ENCODE data around the gene PPM1H.

Gene PPM1H

DNA sequence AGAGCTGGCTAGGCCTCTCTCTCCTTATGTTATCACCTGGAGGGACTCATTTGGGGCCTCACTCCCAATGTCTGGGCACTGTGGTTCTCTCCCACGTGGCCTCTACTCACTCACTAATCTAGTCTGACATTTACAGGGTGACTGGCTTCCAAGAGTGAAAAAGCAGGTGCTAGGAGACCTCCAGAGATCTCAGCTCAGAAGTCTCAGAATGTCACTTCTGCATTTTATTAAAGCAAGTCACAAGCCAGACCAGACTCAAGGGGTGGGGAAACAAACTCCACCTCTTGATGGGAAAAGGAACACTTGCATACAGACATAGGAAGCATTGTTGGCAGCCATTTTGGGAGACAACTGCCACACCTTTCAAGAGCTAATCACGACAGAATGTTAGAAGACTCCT is 292.5 kb downstream of the PPM1H start:
- no peak overlapping the region for H3K4me3 ChIP-seq (ENCODE audit: low read depth, low read length)
- H3K27ac ChIP-seq = no peak overlapping the region
- no peaks in the 10 kb centered on the region for H3K27me3 ChIP-seq (ENCODE audit: insufficient read depth, low read depth, severe bottlenecking)
- DNase-seq = no peak
- H3K9me3 ChIP-seq (ENCODE audit: severe bottlenecking) = no peaks in the 10 kb centered on the region
- no peak for TF ChIP-seq CTCF (IDR thresholded peaks at IDR 0.05; ENCODE audit: low read depth, low read length)
- H3K36me3 ChIP-seq = peaks cover 4% of the 10 kb centered on the region

DNA sequence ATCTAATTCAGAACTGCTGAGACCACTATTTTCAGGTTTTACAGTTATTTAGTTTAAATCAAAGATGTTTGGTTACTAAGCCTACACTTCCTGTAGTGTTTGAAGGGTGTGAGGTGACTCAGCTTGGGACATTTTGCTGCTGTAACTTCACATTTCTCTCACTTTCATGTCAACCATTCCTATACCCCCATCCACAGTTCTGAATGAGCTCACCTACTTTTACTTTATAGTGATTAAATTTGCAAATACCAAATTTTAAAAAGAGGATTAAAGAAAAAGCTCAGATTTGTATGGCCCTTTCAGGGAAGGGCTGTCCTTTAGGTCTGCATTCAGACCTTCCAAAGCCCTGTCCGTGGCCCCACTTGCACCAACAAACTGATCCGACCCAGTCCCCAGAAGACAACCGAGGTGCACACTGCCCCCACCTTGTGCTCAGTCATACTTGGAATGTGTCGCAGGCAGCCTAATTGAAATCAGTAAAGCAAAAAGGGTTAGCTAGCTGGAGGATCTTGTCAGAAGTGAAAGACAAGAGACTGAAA is 294.0 kb downstream of the PPM1H start:
- DNase-seq = no peak
- Histone ChIP-seq H3K4me3 (ENCODE audit: low read depth, low read length) (no peak overlapping the region), H3K9me3 (ENCODE audit: severe bottlenecking) (no peaks in the 10 kb centered on the region), H3K27me3 (ENCODE audit: insufficient read depth, low read depth, severe bottlenecking) (no peaks in the 10 kb centered on the region), H3K27ac (no peak overlapping the region), H3K36me3 (no peaks in the 10 kb centered on the region)
- no peak for TF ChIP-seq CTCF (IDR thresholded peaks at IDR 0.05; ENCODE audit: low read depth, low read length)

- H3K4me3 ChIP-seq (ENCODE audit: low read depth, low read length) = no peak overlapping the region
- no peak for DNase-seq
- no peaks in the 10 kb centered on the region for H3K27me3 ChIP-seq (ENCODE audit: insufficient read depth, low read depth, severe bottlenecking)
- H3K9me3 ChIP-seq (ENCODE audit: severe bottlenecking) = no peaks in the 10 kb centered on the region
- TF ChIP-seq CTCF (IDR thresholded peaks at IDR 0.05; ENCODE audit: low read depth, low read length) = no peak
- H3K36me3 ChIP-seq = no peaks in the 10 kb centered on the region
- no peak overlapping the region for H3K27ac ChIP-seq
These were observed 297.3 kb downstream of the PPM1H start for GRCh38 chr12:62637679-62638078.

DNA sequence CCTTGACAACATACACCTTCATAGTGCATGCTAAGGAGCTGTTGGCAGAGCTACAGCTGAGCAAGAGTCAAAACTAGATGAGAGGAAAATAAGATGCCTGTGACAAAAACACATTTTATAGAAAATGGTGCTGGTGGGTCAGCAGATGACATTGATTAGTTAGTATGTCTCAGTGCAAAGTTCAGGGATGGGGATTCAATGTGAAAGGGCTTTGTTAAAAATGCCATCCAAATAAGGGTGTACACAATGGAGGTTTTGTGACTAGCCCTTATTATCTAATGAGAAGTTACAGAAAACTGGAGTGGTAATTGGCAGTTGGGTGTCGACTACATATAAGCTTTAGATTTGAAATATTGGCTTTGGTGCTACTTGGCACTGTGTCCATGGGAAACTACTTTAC is 299.3 kb downstream of the PPM1H start:
- no peak for DNase-seq
- H3K9me3 ChIP-seq (ENCODE audit: severe bottlenecking) = no peaks in the 10 kb centered on the region
- no peaks in the 10 kb centered on the region for H3K27me3 ChIP-seq (ENCODE audit: insufficient read depth, low read depth, severe bottlenecking)
- H3K36me3 ChIP-seq = no peaks in the 10 kb centered on the region
- H3K27ac ChIP-seq = no peak overlapping the region
- no peak for TF ChIP-seq CTCF (IDR thresholded peaks at IDR 0.05; ENCODE audit: low read depth, low read length)
- no peak overlapping the region for H3K4me3 ChIP-seq (ENCODE audit: low read depth, low read length)

DNA sequence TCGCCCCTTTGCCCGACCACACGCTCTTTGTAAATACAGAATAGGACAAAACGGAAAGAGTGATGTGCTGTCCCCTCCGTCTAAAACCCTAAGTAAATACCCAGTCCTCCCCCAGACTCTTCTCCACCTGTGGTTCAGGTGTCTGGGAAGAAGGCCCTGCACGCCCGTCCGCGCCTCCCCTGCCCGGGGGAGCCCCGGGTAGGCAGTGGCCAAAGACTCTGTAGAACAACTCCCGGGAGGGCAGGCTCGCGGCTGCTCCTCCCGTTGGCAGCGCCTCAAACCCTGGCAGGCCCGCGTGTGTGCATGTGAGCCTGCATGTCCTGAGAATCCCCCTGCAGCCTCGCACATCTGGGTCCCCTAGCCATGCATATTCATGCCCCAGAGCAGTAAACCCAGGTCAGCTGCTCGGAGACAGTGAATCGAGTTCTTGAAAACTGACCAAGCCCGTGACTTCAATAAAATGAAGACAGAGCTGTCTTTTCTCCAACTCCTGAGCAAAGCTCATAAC is 302.5 kb downstream of the PPM1H start:
- H3K9me3 ChIP-seq (ENCODE audit: severe bottlenecking) = no peaks in the 10 kb centered on the region
- H3K27me3 ChIP-seq (ENCODE audit: insufficient read depth, low read depth, severe bottlenecking) = no peaks in the 10 kb centered on the region
- TF ChIP-seq CTCF (IDR thresholded peaks at IDR 0.05; ENCODE audit: low read depth, low read length) = no peak
- H3K36me3 ChIP-seq = no peaks in the 10 kb centered on the region
- H3K4me3 ChIP-seq (ENCODE audit: low read depth, low read length) = peak overlapping the region; percentile 65
- H3K27ac ChIP-seq = no peak overlapping the region
- peak; percentile 10 for DNase-seq

Measured in WERI-Rb-1 (cell line).